Common myeloid progenitor, CD34-positive (primary cell): ENCODE data around the gene HTT-AS.

Experiments used
- CTCF ChIA-PET: fragments of 350-600 bp; sonication (Branson Sonifier 250); formaldehyde crosslinking; loops from one replicate; lab custom pipeline; 2021; ENCODE audit warnings: antibody characterized with exemption; lab: Charles Lee
- POLR2A ChIA-PET: fragments of 350-600 bp; sonication (Branson Sonifier 250); formaldehyde crosslinking; loops from one replicate; lab custom pipeline; 2021; ENCODE audit warnings: antibody characterized with exemption; lab: Charles Lee
- DNase-seq, 3 donors: peaks; one replicate each; pipeline versions ENCODE4 v3.0.0 to v3.0.0-alpha.2; 2013
- H3K27ac ChIP-seq, 2 experiments: 1 replicate in 1 of 2; 2 replicates in 1 of 2; pipeline ENCODE4 v1.7.0; 2013; ENCODE audit warnings: inconsistent platforms in 2 of 2, low read length in 2 of 2, mild to moderate bottlenecking in 2 of 2, low read depth in 1 of 2, moderate library complexity in 1 of 2; ENCODE audit not compliant: severe bottlenecking in 2 of 2, insufficient read depth in 1 of 2, poor library complexity in 1 of 2
- H3K27me3 ChIP-seq, 5 experiments: replicated peaks in 2 of 5; 1 replicate in 3 of 5; 2 replicates in 2 of 5; pipeline versions ENCODE4 v1.6.1 to v1.7.0; 2013; ENCODE audit warnings: low read length in 4 of 5, mild to moderate bottlenecking in 2 of 5, moderate library complexity in 2 of 5, inconsistent platforms in 1 of 5; ENCODE audit not compliant: insufficient read depth in 5 of 5, control insufficient read depth in 4 of 5
- H3K36me3 ChIP-seq, 4 experiments: 1 replicate in 2 of 4; 2 replicates in 2 of 4; pipeline versions ENCODE4 v1.6.1 to v1.7.0; 2013; ENCODE audit warnings: low read length in 3 of 4, control low read depth in 1 of 4, mild to moderate bottlenecking in 1 of 4; ENCODE audit not compliant: control insufficient read depth in 4 of 4, insufficient read depth in 4 of 4
- H3K4me1 ChIP-seq, 4 experiments: 1 replicate in 3 of 4; 2 replicates in 1 of 4; pipeline versions ENCODE4 v1.6.1 to v1.7.1; 2013; ENCODE audit warnings: low read length in 3 of 4, mild to moderate bottlenecking in 3 of 4, control low read depth in 1 of 4, inconsistent platforms in 1 of 4, moderate library complexity in 1 of 4; ENCODE audit not compliant: control insufficient read depth in 4 of 4, insufficient read depth in 4 of 4; ENCODE audit errors: control extremely low read depth in 1 of 4
- H3K4me3 ChIP-seq, 7 experiments: 1 replicate in 4 of 7; 2 replicates in 3 of 7; pipeline versions ENCODE4 v1.5.1 to v1.7.0; 2013; ENCODE audit warnings: mild to moderate bottlenecking in 7 of 7, low read length in 6 of 7, moderate library complexity in 6 of 7, inconsistent platforms in 2 of 7, low read depth in 2 of 7, control low read depth in 1 of 7; ENCODE audit not compliant: insufficient read depth in 4 of 7, control insufficient read depth in 1 of 7; ENCODE audit errors: extremely low read depth in 1 of 7
- H3K9me3 ChIP-seq, 5 experiments: 1 replicate in 4 of 5; 2 replicates in 1 of 5; pipeline versions ENCODE4 v1.6.1 to v1.7.1; 2013; ENCODE audit warnings: low read length in 4 of 5, mild to moderate bottlenecking in 2 of 5, inconsistent platforms in 1 of 5, low read depth in 1 of 5, moderate library complexity in 1 of 5; ENCODE audit not compliant: control insufficient read depth in 4 of 5, insufficient read depth in 2 of 5; ENCODE audit errors: control extremely low read depth in 1 of 5
- WGBS: methylation state at CpG from one replicate; pipeline ENCODE4 v1.1.5; 2013; ENCODE audit not compliant: insufficient coverage; 5-methylcytosine and 5-hydroxymethylcytosine counted together

HTT-AS gene

GRCh38 chr4:3041192-3042142 lies 32.9 kb downstream of the HTT-AS start:
- 12% methylated on average over 42 of the region's 57 CpGs for WGBS
- CTCF ChIA-PET: interaction anchor here (0.6 to 1.3 kb wide), 6 partner anchors 9 to 78 kb away, joined by 3 to 5 read pairs (median 3); partner anchors contain the start of genes GRK4 and NOP14
- H3K4me1 ChIP-seq: peaks cover 6 to 57% (median 36%) of the 10 kb centered on the region in 4 experiments
- POLR2A ChIA-PET: interaction anchor here (0.8 kb wide), 1 partner anchor 12 kb away, joined by 3 read pairs; no protein-coding TSS in a partner anchor
- H3K4me3 ChIP-seq: peak overlapping the region in 6 of 7 experiments; percentile 30 to 82 (median 57)
- H3K36me3 ChIP-seq: no peaks in the 10 kb centered on the region
- H3K27me3 ChIP-seq: no peaks in the 10 kb centered on the region
- no peaks in the 10 kb centered on the region for H3K9me3 ChIP-seq
- peak overlapping the region in 1 of 2 experiments; percentile 39 for H3K27ac ChIP-seq
- DNase-seq: peak; percentile 54 to 78 (median 74)

DNA sequence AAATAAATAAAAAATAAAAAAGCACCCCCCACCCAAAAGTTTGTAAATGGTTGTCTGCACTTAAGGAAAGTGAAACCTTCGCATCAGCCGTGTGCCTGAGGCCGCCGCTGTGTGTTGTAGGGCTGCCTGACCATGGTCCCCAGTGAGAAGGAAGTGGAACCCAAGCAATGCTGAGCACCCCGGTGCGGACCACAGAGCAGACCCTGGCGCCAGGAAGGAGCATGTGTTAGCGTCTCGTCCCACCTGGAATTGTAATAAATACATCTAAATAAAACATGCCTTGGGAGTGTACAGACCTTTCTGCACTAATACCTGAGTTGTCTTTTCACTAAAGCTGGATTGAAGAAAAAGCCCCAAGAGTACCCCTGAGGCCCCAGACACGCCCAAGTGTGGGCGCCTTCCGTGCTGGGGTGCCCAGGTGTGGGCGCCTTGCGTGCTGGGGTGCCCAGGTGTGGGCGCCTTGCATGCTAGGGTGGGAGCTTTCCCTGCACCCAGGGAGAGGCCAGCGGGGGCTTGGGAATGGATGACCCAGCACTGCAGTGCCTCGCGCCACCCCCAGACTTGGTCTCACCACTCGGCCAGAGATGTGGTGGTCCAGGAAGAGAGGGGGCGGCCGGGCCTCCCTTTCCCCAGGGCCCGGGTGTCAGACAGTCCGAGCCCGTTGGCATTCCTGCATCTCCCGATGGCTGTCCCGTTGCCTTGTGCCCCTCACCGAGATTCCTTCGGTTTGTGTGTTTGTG lies 33.7 kb downstream of the HTT-AS start:
- peaks cover 3 to 52% (median 34%) of the 10 kb centered on the region in 4 experiments for H3K4me1 ChIP-seq
- H3K27ac ChIP-seq: no peak overlapping the region
- ChIA-PET POLR2A (no interaction called here), CTCF (interaction anchor here (1.0 to 1.5 kb wide), 3 partner anchors 8 to 63 kb away, joined by 3 to 5 read pairs (median 3); no protein-coding TSS in a partner anchor)
- peak overlapping the region in 4 of 7 experiments; percentile 48 to 82 (median 71) for H3K4me3 ChIP-seq
- 86% methylated on average over 23 of the region's 28 CpGs for WGBS
- H3K27me3 ChIP-seq: no peaks in the 10 kb centered on the region
- H3K36me3 ChIP-seq: no peaks in the 10 kb centered on the region
- no peak for DNase-seq
- H3K9me3 ChIP-seq: no peaks in the 10 kb centered on the region

GRCh38 chr4:3039706-3040366 lies 34.5 kb downstream of the HTT-AS start:
- peaks cover 0 to 44% (median 26%) of the 10 kb centered on the region in 4 experiments for H3K4me1 ChIP-seq
- 97% methylated on average over 6 of the region's 8 CpGs for WGBS

DNA sequence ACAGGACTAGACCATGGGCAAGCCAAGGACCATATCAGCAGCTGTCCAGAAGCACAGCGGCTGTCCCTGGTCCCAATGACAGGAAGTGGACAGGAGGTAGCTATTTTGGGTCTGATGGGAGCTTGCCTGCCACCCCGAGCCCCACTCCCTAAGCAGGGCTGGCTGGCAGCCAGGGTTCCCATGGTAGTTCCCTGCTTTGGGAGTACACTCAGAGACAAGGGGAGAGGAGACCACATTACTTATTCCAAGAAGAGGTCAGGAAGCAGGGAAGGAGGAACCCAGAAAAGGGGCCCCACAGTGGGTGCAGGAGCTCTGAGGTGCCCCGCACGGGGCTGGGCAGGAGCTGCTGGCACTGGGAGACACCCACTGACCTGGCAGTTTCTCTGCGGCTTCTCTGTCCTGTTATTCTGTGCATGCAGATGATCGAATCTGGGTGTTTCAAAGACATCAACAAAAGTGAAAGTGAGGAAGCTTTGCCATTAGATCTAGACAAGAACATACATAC lies 36.3 kb downstream of the HTT-AS start:
- H3K27ac ChIP-seq: no peak overlapping the region
- no peaks in the 10 kb centered on the region for H3K27me3 ChIP-seq
- CTCF ChIA-PET: interaction anchor here (0.6 to 2.6 kb wide), 9 partner anchors 28 to 333 kb away, joined by 3 to 13 read pairs (median 3); partner anchors contain the start of genes GRK4 and NOP14
- H3K36me3 ChIP-seq: no peaks in the 10 kb centered on the region
- 0% methylated on average over 2 of the region's 6 CpGs for WGBS
- peak in 2 of 3 donors; percentile 73 to 78 for DNase-seq
- peaks cover 0 to 40% (median 24%) of the 10 kb centered on the region in 4 experiments for H3K4me1 ChIP-seq
- peak overlapping the region in 6 of 7 experiments; percentile 13 to 76 (median 57) for H3K4me3 ChIP-seq
- POLR2A ChIA-PET: interaction anchor here (1.1 kb wide), 1 partner anchor 65 kb away, joined by 5 read pairs; no protein-coding TSS in a partner anchor
- no peaks in the 10 kb centered on the region for H3K9me3 ChIP-seq

More at GRCh38 chr4:3039706-3040366, 34.5 kb downstream of the HTT-AS start:
- H3K27ac ChIP-seq: no peak overlapping the region
- no peak overlapping the region for H3K4me3 ChIP-seq
- POLR2A ChIA-PET: no interaction called here
- no peaks in the 10 kb centered on the region for H3K9me3 ChIP-seq
- H3K36me3 ChIP-seq: no peaks in the 10 kb centered on the region
- H3K27me3 ChIP-seq: no peaks in the 10 kb centered on the region
- CTCF ChIA-PET: interaction anchor here (1.3 to 1.5 kb wide), 2 partner anchors 27 to 62 kb away, joined by 3 to 5 read pairs; no protein-coding TSS in a partner anchor
- no peak for DNase-seq

GRCh38 chr4:3036131-3036952 lies 38.0 kb downstream of the HTT-AS start:
- no peaks in the 10 kb centered on the region for H3K36me3 ChIP-seq
- 88% methylated on average over 13 of the region's 21 CpGs for WGBS
- H3K9me3 ChIP-seq: no peaks in the 10 kb centered on the region
- no peaks in the 10 kb centered on the region for H3K27me3 ChIP-seq
- H3K4me1 ChIP-seq: peaks cover 0 to 27% (median 18%) of the 10 kb centered on the region in 4 experiments
- CTCF ChIA-PET: interaction anchor here (0.7 to 2.6 kb wide), 5 partner anchors 19 to 82 kb away, joined by 3 to 13 read pairs (median 3); no protein-coding TSS in a partner anchor
- no peak for DNase-seq
- H3K27ac ChIP-seq: no peak overlapping the region
- POLR2A ChIA-PET: interaction anchor here (0.6 kb wide), 1 partner anchor 85 kb away, joined by 3 read pairs; no protein-coding TSS in a partner anchor
- no peak overlapping the region for H3K4me3 ChIP-seq
